G401.6 (cell line): ENCODE results near the gene MKRN2.
"Not testable (repeated sequence)": the region's sequence is repeated elsewhere in the genome, so short reads cannot be mapped to it uniquely, and the experiment has no call there.

Experiments
- FAIRE-seq: peaks from 2 replicates; lab custom pipeline; 2012; peaks lifted over from hg19 to GRCh38; lab: Jason Lieb, UNC

Gene MKRN2

DNA sequence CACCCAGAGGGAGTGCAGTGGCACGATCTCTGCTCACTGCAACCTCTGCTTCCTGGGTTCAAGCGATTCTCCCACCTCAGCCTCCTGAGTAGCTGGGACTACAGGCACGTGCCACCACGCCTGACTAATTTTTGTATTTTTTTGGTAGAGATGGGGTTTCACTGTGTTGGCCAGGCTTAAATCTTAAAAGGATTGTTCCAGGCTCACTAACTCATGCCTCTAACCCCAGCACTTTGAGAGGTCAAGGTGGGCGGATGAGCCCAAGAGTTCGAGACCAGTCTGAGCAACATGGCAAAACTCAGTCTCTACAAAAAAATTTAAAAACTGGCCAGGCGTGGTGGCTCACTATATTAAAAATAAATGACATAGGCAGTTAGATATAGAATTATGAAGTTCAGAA, 74.0 kb downstream of the MKRN2 start:
- FAIRE-seq, result not testable (repeated sequence)

- FAIRE-seq, result no peak
These were observed 75.6 kb downstream of the MKRN2 start for GRCh38 chr3:12632523-12632922.

DNA sequence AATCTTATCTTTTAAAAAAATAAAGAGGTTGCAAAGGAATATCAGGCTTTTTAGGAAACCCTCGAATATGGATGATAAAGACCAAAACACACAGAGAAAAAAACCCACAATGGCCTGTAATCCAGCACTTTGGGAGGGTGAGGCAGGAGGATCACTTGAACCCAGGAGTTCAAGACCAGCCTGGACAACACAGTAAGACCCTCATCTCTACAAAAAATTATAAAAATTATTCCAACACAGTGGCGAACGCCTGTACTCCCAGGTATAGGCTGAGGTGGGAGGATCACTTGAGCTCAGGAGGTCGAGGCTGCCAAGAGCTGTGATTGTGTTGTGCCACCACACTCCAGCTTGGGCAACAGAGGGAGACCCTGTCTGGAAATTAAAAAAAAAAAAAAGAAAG, 76.2 kb downstream of the MKRN2 start:
- no peak for FAIRE-seq
